Measurements from ENCODE around the gene IL21.

DNA sequence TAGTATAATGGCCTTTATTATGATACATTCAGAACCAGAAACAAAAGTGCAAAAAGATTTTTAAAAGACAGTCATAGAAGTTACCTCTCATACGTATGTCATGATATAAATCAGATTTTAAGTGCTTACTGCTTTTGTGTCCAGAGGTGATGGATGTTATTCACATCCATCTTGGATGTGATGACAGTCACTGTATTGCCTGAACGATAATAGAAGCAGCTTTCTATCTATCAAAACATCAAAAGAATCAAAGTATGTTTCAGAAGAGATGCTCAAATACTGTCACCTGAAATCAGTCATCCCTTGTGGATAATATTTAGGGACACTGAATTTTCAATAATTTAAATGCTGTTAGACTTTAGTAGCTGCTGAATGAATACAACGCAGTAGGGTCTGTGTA, 26.8 kb upstream of the IL21 start:
- TF ChIP-seq, protein P1, sequence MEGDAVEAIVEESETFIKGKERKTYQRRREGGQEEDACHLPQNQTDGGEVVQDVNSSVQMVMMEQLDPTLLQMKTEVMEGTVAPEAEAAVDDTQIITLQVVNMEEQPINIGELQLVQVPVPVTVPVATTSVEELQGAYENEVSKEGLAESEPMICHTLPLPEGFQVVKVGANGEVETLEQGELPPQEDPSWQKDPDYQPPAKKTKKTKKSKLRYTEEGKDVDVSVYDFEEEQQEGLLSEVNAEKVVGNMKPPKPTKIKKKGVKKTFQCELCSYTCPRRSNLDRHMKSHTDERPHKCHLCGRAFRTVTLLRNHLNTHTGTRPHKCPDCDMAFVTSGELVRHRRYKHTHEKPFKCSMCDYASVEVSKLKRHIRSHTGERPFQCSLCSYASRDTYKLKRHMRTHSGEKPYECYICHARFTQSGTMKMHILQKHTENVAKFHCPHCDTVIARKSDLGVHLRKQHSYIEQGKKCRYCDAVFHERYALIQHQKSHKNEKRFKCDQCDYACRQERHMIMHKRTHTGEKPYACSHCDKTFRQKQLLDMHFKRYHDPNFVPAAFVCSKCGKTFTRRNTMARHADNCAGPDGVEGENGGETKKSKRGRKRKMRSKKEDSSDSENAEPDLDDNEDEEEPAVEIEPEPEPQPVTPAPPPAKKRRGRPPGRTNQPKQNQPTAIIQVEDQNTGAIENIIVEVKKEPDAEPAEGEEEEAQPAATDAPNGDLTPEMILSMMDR (IDR thresholded peaks at IDR 0.05) = no peak
- no peak for TF ChIP-seq POLR2A (IDR thresholded peaks at IDR 0.05)
- TF ChIP-seq POLR2AphosphoS5 (IDR thresholded peaks at IDR 0.05) = no peak
